Endothelial cell of umbilical vein (primary cell): ENCODE measurements around the gene SH3GL3. TPM values are rescaled to one million over a fixed set of nuclear protein-coding genes. Genes with fewer than 3 reads are reported as not detected.

Experiments used
- BruUV-seq: library from RNA; stranded (reverse); fragments of 400-500 nt; replicated peaks from 2 replicates; lab custom pipeline; 2021; lab: Mats Ljungman, UMichigan
- CTCF ChIA-PET: fragments of 300-600, 350-600 bp; sonication (Branson Sonifier 250); formaldehyde crosslinking; loops from one replicate; lab custom pipeline; 2021; ENCODE audit warnings: antibody characterized with exemption, inconsistent platforms; lab: Charles Lee
- POLR2A ChIA-PET: fragments of 300-600, 350-600 bp; sonication (Branson Sonifier 250); formaldehyde crosslinking; loops from one replicate; lab custom pipeline; 2021; ENCODE audit warnings: antibody characterized with exemption, inconsistent platforms; lab: Charles Lee
- DNase-seq: peaks from one replicate; pipeline ENCODE4 v3.0.0-alpha.2; 2011; ENCODE audit warnings: low read depth, low spot score
- FAIRE-seq: peaks from 2 replicates; lab custom pipeline; 2011; peaks lifted over from hg19 to GRCh38; lab: Jason Lieb, UNC
- H2AFZ ChIP-seq: 2 replicates; pipeline ENCODE4 v1.6.0; 2012; ENCODE audit warnings: low read depth, low read length, control low read depth, inconsistent platforms
- H3K27ac ChIP-seq: 2 replicates; pipeline ENCODE4 v1.5.1; 2011; ENCODE audit warnings: low read depth, mild to moderate bottlenecking, control low read depth, low read length, moderate library complexity; ENCODE audit not compliant: insufficient read depth
- H3K27me3 ChIP-seq, 2 experiments: 2 replicates each; pipeline versions ENCODE4 v1.6.0 to v1.6.1; 2011; ENCODE audit warnings: low read length in 2 of 2, mixed read lengths in 1 of 2; ENCODE audit not compliant: control insufficient read depth in 2 of 2, insufficient read depth in 2 of 2
- H3K36me3 ChIP-seq, 2 experiments: 2 replicates in 1 of 2; 3 replicates in 1 of 2; pipeline ENCODE4 v1.5.1; 2011; ENCODE audit warnings: low read length in 2 of 2, mild to moderate bottlenecking in 1 of 2, moderate library complexity in 1 of 2; ENCODE audit not compliant: control insufficient read depth in 2 of 2, insufficient read depth in 2 of 2; ENCODE audit errors: extremely low read depth in 1 of 2
- H3K4me1 ChIP-seq: 3 replicates; pipeline ENCODE4 v1.5.1; 2011; ENCODE audit warnings: mild to moderate bottlenecking, low read length; ENCODE audit not compliant: control insufficient read depth, insufficient read depth; ENCODE audit errors: extremely low read depth
- H3K4me2 ChIP-seq: 2 replicates; pipeline ENCODE4 v1.6.1; 2011; ENCODE audit warnings: low read length, control low read depth, mixed read lengths; ENCODE audit not compliant: insufficient read depth
- H3K4me3 ChIP-seq, 3 experiments: fragments of 200-600 bp in 1 of 3; sonication (generic), shearing (Covaris generic) in 1 of 3; replicated peaks in 1 of 3; 2 replicates each; pipeline ENCODE4 v1.5.1; 2011 to 2016; ENCODE audit warnings: control low read depth in 3 of 3, low read length in 3 of 3, mild to moderate bottlenecking in 2 of 3, inconsistent platforms in 1 of 3, low read depth in 1 of 3, moderate library complexity in 1 of 3; ENCODE audit not compliant: insufficient read depth in 1 of 3
- H3K79me2 ChIP-seq: 2 replicates; pipeline ENCODE4 v1.6.0; 2012; ENCODE audit warnings: low read length, inconsistent platforms; ENCODE audit not compliant: control insufficient read depth, insufficient read depth
- H3K9ac ChIP-seq: replicated peaks from 2 replicates; pipeline ENCODE3; 2011; ENCODE audit warnings: low read length, control low read depth; ENCODE audit not compliant: insufficient read depth; ENCODE audit errors: extremely low read depth
- H3K9me1 ChIP-seq: replicated peaks from 3 replicates; pipeline ENCODE4 v1.6.0; 2011; ENCODE audit warnings: mild to moderate bottlenecking, low read length; ENCODE audit not compliant: control insufficient read depth, insufficient read depth; ENCODE audit errors: extremely low read depth
- H3K9me3 ChIP-seq: replicated peaks from 2 replicates; pipeline ENCODE4 v1.5.1; 2012; ENCODE audit warnings: low read length, inconsistent platforms; ENCODE audit not compliant: control insufficient read depth, insufficient read depth
- H4K20me1 ChIP-seq: replicated peaks from 2 replicates; pipeline ENCODE3; 2011; ENCODE audit warnings: mild to moderate bottlenecking, low read length; ENCODE audit not compliant: control insufficient read depth, insufficient read depth; ENCODE audit errors: extremely low read depth
- EZH2 ChIP-seq: IDR thresholded peaks from 2 replicates; pipeline ENCODE4 v1.6.1; 2012; ENCODE audit warnings: borderline replicate concordance, low read depth, mild to moderate bottlenecking, moderate library complexity, low read length, inconsistent platforms; ENCODE audit not compliant: severe bottlenecking
- FOS ChIP-seq: IDR thresholded peaks from 2 replicates; pipeline ENCODE4 v1.6.1; 2011; ENCODE audit warnings: mild to moderate bottlenecking, low read length, moderate library complexity, borderline replicate concordance; ENCODE audit not compliant: insufficient read depth
- GATA2 ChIP-seq: IDR thresholded peaks from 2 replicates; pipeline ENCODE4 v1.7.0; 2011; ENCODE audit warnings: low read depth, mild to moderate bottlenecking, moderate library complexity, mixed read lengths, low read length; ENCODE audit not compliant: insufficient read length, insufficient read depth
- JUN ChIP-seq: IDR thresholded peaks from 2 replicates; pipeline ENCODE4 v1.6.1; 2011; ENCODE audit warnings: borderline replicate concordance, low read depth; ENCODE audit not compliant: insufficient read length, insufficient read depth
- MYC ChIP-seq: IDR thresholded peaks from one replicate; pipeline ENCODE4 v1.6.1; 2011; ENCODE audit warnings: mild to moderate bottlenecking, low read depth, low read length
- POLR2A ChIP-seq: IDR thresholded peaks from 2 replicates; pipeline ENCODE4 v1.6.1; 2012; ENCODE audit warnings: low read depth, mild to moderate bottlenecking, control low read depth, low read length
- POLR2AphosphoS5 ChIP-seq: IDR thresholded peaks from 2 replicates; pipeline ENCODE4 v1.6.1; 2012; ENCODE audit warnings: low read depth, mild to moderate bottlenecking, control low read depth, low read length, moderate library complexity; ENCODE audit not compliant: insufficient read depth
- dilution Hi-C: fragments of 300-500 bp; cut with MboI; formaldehyde crosslinking; loops from one replicate; pipeline ENCODE4 v1.15.0; 2019; ENCODE audit warnings: low sequenced_read_pairs; ENCODE audit not compliant: extremely low pct_ligation_motif_present
- intact Hi-C: fragments of 100-400 bp; cut with micrococcal nuclease; formaldehyde crosslinking; loops from one replicate; pipeline ENCODE4 v1.10.0; 2022
- polyA plus RNA-seq, 4 experiments: library from polyadenylated mRNA; depleted of rRNA in 3 of 4; stranded (reverse) in 3 of 4; unstranded in 1 of 4; fragments of >200 nt; gene quantifications; 2 replicates each; pipeline versions ENCODE4 v1.2.1 to v1.2.3, GENCODE V29; 2011 to 2012; ENCODE audit warnings: missing spikeins in 1 of 4
- total RNA-seq: library from RNA; stranded (reverse); gene quantifications from 2 replicates; pipeline ENCODE4 v1.2.3, GENCODE V29; 2021
- TF ChIP-seq, protein P1 (sequence below), 2 donors: IDR thresholded peaks; 1 replicate in 1 of 2; 2 replicates in 1 of 2; pipeline ENCODE4 v1.5.1; 2011; ENCODE audit warnings: low read length in 2 of 2, mild to moderate bottlenecking in 2 of 2, moderate library complexity in 2 of 2, control low read depth in 1 of 2, inconsistent platforms in 1 of 2, low read depth in 1 of 2; ENCODE audit not compliant: insufficient read depth in 1 of 2; ENCODE audit errors: extremely low read depth in 1 of 2
- TF ChIP-seq, protein P2 (sequence below): IDR thresholded peaks from 2 replicates; pipeline ENCODE4 v1.6.1; 2011; ENCODE audit not compliant: insufficient read depth, insufficient read length

Gene SH3GL3
- total and polyA plus RNA-seq, 2 donors (not counting 3 experiments of a cell fraction or from before 2014, with no cell fraction given) = not detected

DNA sequence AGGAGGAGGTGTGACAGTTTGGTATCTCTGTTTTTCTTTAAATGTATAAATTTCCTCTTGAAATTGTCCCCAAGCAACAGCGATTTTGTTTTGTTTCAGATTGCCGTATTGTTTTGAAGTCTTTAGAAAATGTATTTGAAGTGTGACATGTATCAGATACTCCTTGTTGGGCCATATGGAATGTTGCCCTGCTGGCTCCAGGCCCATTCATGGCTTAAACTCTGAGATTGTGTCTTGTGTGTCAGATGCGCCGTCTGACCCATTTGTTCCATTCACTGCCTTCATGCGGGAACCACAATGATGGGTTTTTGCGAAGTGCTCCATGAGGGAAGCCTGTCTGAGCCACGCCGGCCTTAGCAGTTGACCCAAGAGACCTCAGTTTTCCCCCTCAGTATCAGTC, 131.6 kb downstream of the SH3GL3 start:
- H3K27ac ChIP-seq = no peak overlapping the region
- POLR2A ChIA-PET = no interaction called here
- BruUV-seq = no TSS peak
- dilution Hi-C loops (no loop called here), intact Hi-C loops (no loop called here)
- no peaks in the 10 kb centered on the region for H3K27me3 ChIP-seq
- H3K9me1 ChIP-seq = no peaks in the 10 kb centered on the region
- H3K36me3 ChIP-seq = no peaks in the 10 kb centered on the region
- H2AFZ ChIP-seq = no peak overlapping the region
- no peak overlapping the region for H3K9ac ChIP-seq
- no peaks in the 10 kb centered on the region for H3K4me1 ChIP-seq
- no peak for FAIRE-seq
- TF ChIP-seq JUN (no peak), FOS (no peak), POLR2AphosphoS5 (no peak), GATA2 (no peak), POLR2A (no peak), EZH2 (no peak), MYC (no peak)
- TF ChIP-seq, protein P1, sequence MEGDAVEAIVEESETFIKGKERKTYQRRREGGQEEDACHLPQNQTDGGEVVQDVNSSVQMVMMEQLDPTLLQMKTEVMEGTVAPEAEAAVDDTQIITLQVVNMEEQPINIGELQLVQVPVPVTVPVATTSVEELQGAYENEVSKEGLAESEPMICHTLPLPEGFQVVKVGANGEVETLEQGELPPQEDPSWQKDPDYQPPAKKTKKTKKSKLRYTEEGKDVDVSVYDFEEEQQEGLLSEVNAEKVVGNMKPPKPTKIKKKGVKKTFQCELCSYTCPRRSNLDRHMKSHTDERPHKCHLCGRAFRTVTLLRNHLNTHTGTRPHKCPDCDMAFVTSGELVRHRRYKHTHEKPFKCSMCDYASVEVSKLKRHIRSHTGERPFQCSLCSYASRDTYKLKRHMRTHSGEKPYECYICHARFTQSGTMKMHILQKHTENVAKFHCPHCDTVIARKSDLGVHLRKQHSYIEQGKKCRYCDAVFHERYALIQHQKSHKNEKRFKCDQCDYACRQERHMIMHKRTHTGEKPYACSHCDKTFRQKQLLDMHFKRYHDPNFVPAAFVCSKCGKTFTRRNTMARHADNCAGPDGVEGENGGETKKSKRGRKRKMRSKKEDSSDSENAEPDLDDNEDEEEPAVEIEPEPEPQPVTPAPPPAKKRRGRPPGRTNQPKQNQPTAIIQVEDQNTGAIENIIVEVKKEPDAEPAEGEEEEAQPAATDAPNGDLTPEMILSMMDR (IDR thresholded peaks at IDR 0.05; ENCODE audit: extremely low read depth in 1 of 2, insufficient read depth in 1 of 2, low read depth in 1 of 2, low read length in 2 of 2) = no peak
- TF ChIP-seq, protein P2, sequence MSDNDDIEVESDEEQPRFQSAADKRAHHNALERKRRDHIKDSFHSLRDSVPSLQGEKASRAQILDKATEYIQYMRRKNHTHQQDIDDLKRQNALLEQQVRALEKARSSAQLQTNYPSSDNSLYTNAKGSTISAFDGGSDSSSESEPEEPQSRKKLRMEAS = no peak
- H3K4me3 ChIP-seq = no peak overlapping the region
- H3K79me2 ChIP-seq = no peaks in the 10 kb centered on the region
- CTCF ChIA-PET = interaction anchor here (1.8 kb wide), 1 partner anchor 13 kb away, joined by 4 read pairs; no protein-coding TSS in a partner anchor
- H3K4me2 ChIP-seq = no peak overlapping the region
- H3K9me3 ChIP-seq = no peaks in the 10 kb centered on the region
- no peaks in the 10 kb centered on the region for H4K20me1 ChIP-seq
- no peak for DNase-seq
